ENCODE data around the gene CNTN5.

GRCh38 chr11:99240192-99241030, 219.7 kb downstream of the CNTN5 start:
- TF ChIP-seq CTCF (IDR thresholded peaks at IDR 0.05; ENCODE audit: poor library complexity, severe bottlenecking) (no peak), RAD21 (conservative IDR thresholded peaks at IDR 0.05) (no peak), EZH2 (IDR thresholded peaks at IDR 0.05; ENCODE audit: borderline replicate concordance, insufficient read depth, low read length, poor library complexity, severe bottlenecking) (no peak), POLR2AphosphoS5 (IDR thresholded peaks at IDR 0.05) (no peak), TAF1 (IDR thresholded peaks at IDR 0.05; ENCODE audit: low read depth) (no peak), SMC3 (conservative IDR thresholded peaks at IDR 0.05; ENCODE audit: poor library complexity) (no peak)
